VCaP (cell line): ENCODE results near the gene CELSR1.

ENCODE experiments used
- H3K27ac ChIP-seq: fragments of 450-650 bp; 2 replicates; pipeline ENCODE4 v1.5.1; 2017
- CTCF ChIP-seq: fragments of 450-650 bp; conservative IDR thresholded peaks from 2 replicates; pipeline ENCODE4 v1.5.1; 2017; ENCODE audit warnings: mild to moderate bottlenecking, moderate library complexity

CELSR1 gene

GRCh38 chr22:46500201-46500600 is 37.2 kb downstream of the CELSR1 start:
- H3K27ac ChIP-seq, result no peak overlapping the region
- no peak for TF ChIP-seq CTCF

GRCh38 chr22:46499805-46500189 is 37.6 kb downstream of the CELSR1 start:
- no peak overlapping the region for H3K27ac ChIP-seq
- TF ChIP-seq CTCF, result no peak

GRCh38 chr22:46491946-46492345 is 45.5 kb downstream of the CELSR1 start:
- no peak overlapping the region for H3K27ac ChIP-seq
- no peak for TF ChIP-seq CTCF

- no peak overlapping the region for H3K27ac ChIP-seq
- no peak for TF ChIP-seq CTCF
These were observed 46.9 kb downstream of the CELSR1 start for GRCh38 chr22:46490538-46490937.

GRCh38 chr22:46486996-46487717 is 50.3 kb downstream of the CELSR1 start:
- H3K27ac ChIP-seq, result no peak overlapping the region
- TF ChIP-seq CTCF, result no peak

- no peak for TF ChIP-seq CTCF
- no peak overlapping the region for H3K27ac ChIP-seq
These were observed 52.4 kb downstream of the CELSR1 start for GRCh38 chr22:46484861-46485595.

- H3K27ac ChIP-seq, result no peak overlapping the region
These were observed 53.1 kb downstream of the CELSR1 start for GRCh38 chr22:46484156-46484860.

More at GRCh38 chr22:46484156-46484860, 53.1 kb downstream of the CELSR1 start:
- no peak for TF ChIP-seq CTCF
